OCI-LY7 (cell line): Measurements from ENCODE around the gene SYNE3. TPM values are rescaled to one million over a fixed set of nuclear protein-coding genes. Genes with fewer than 3 reads are reported as not detected.
A peak's percentile ranks its signal among the peaks of the same experiment; 100 is the strongest.

Source experiments
- BruUV-seq: library from RNA; stranded (reverse); fragments of 400-500 nt; replicated peaks from 2 replicates; lab custom pipeline; 2021; lab: Mats Ljungman, UMichigan
- CTCF ChIA-PET: fragments of 300-600 bp; sonication (Branson Sonifier 250); formaldehyde crosslinking; loops from one replicate; lab custom pipeline; 2022; ENCODE audit warnings: antibody characterized with exemption; ENCODE audit not compliant: unreplicated experiment; lab: Charles Lee
- POLR2A ChIA-PET: fragments of 300-600 bp; sonication (Branson Sonifier 250); formaldehyde crosslinking; loops from one replicate; lab custom pipeline; 2022; ENCODE audit warnings: antibody characterized with exemption; lab: Charles Lee
- DNase-seq: peaks from one replicate; pipeline ENCODE4 v3.0.0-alpha.2; 2015; ENCODE audit warnings: low spot score
- H2AFZ ChIP-seq: fragments of 200-600 bp; sonication (generic), shearing (Covaris generic); 2 replicates; pipeline ENCODE4 v1.6.1; 2014; ENCODE audit warnings: mild to moderate bottlenecking, antibody characterized with exemption, low read length, moderate library complexity
- H3K27ac ChIP-seq: fragments of 200-600 bp; sonication (generic); 2 replicates; pipeline ENCODE4 v1.5.1; 2014; ENCODE audit warnings: mixed run types, low read depth, mild to moderate bottlenecking, moderate library complexity, low read length, inconsistent platforms; ENCODE audit not compliant: poor library complexity, severe bottlenecking
- H3K36me3 ChIP-seq: fragments of 200-600 bp; sonication (generic); 2 replicates; pipeline ENCODE4 v1.6.1; 2014; ENCODE audit warnings: mild to moderate bottlenecking, antibody characterized with exemption, low read length, moderate library complexity, mixed read lengths; ENCODE audit not compliant: insufficient read depth
- H3K4me1 ChIP-seq: fragments of 200-600 bp; sonication (generic); 2 replicates; pipeline ENCODE4 v1.5.1; 2014; ENCODE audit warnings: mild to moderate bottlenecking, low read length; ENCODE audit not compliant: insufficient read depth, poor library complexity, severe bottlenecking
- H3K4me2 ChIP-seq: fragments of 200-600 bp; sonication (generic); 2 replicates; pipeline ENCODE4 v1.6.1; 2014; ENCODE audit warnings: mild to moderate bottlenecking, low read length
- H3K4me3 ChIP-seq: fragments of 200-600 bp; sonication (generic); 2 replicates; pipeline ENCODE4 v1.5.1; 2014; ENCODE audit warnings: mild to moderate bottlenecking, low read depth, low read length; ENCODE audit not compliant: poor library complexity, severe bottlenecking
- H3K79me2 ChIP-seq: fragments of 200-600 bp; sonication (generic); 2 replicates; pipeline ENCODE4 v1.6.1; 2016; ENCODE audit warnings: low read depth, mild to moderate bottlenecking, low read length, moderate library complexity, mixed read lengths; ENCODE audit not compliant: insufficient read depth
- H3K9me2 ChIP-seq: fragments of 200-600 bp; sonication (generic); 2 replicates; pipeline ENCODE4 v1.6.1; 2016; ENCODE audit warnings: mild to moderate bottlenecking, low read length, mixed read lengths; ENCODE audit not compliant: insufficient read depth
- H3K9me3 ChIP-seq: fragments of 200-600 bp; sonication (generic); 2 replicates; pipeline ENCODE4 v1.6.1; 2014; ENCODE audit warnings: mild to moderate bottlenecking, mixed run types, low read length, mixed read lengths
- H4K20me1 ChIP-seq: fragments of 200-600 bp; sonication (generic); 2 replicates; pipeline ENCODE4 v1.6.1; 2014; ENCODE audit warnings: mild to moderate bottlenecking, antibody characterized with exemption, low read length, moderate library complexity, mixed read lengths; ENCODE audit not compliant: insufficient read depth
- CTCF ChIP-seq: fragments of 200-600 bp; sonication (generic); conservative IDR thresholded peaks from 2 replicates; pipeline ENCODE4 v1.5.1; 2014; ENCODE audit warnings: mild to moderate bottlenecking, antibody characterized with exemption, low read length, moderate library complexity, mixed read lengths
- EZH2phosphoT487 ChIP-seq: fragments of 200-600 bp; sonication (generic); IDR thresholded peaks from 2 replicates; pipeline ENCODE4 v1.6.1; 2018; ENCODE audit warnings: low read depth, borderline replicate concordance, mild to moderate bottlenecking, mixed run types, antibody characterized with exemption, low read length, moderate library complexity, mixed read lengths
- intact Hi-C: fragments of 100-400 bp; cut with micrococcal nuclease; formaldehyde crosslinking; loops from one replicate; pipeline ENCODE4 v1.10.0; 2022; ENCODE audit not compliant: unreplicated experiment
- total RNA-seq, 2 experiments: library from RNA; depleted of rRNA in 1 of 2; stranded (reverse); fragments of >200 nt in 1 of 2; shearing (Covaris generic) in 1 of 2; gene quantifications; 2 replicates each; pipeline ENCODE4 v1.2.3, GENCODE V29; 2014 to 2022

SYNE3 gene
- total RNA-seq, 2 experiments from 2014 or later, result 0.60 to 4.1 TPM

GRCh38 chr14:95562892-95563685, 46.6 kb upstream of the SYNE3 start:
- H3K4me1 ChIP-seq, result peaks cover 2% of the 10 kb centered on the region
- TF ChIP-seq CTCF (no peak), EZH2phosphoT487 (no peak)
- no peak overlapping the region for H2AFZ ChIP-seq
- intact Hi-C loops, result loop anchor here (10.0 kb wide), 2 partner anchors 532 to 712 kb away; no protein-coding TSS in a partner anchor
- no peak overlapping the region for H3K4me2 ChIP-seq
- no peak overlapping the region for H3K4me3 ChIP-seq
- no peaks in the 10 kb centered on the region for H3K9me2 ChIP-seq
- no TSS peak for BruUV-seq
- DNase-seq, result no peak
- H3K27ac ChIP-seq, result no peak overlapping the region
- CTCF ChIA-PET, result interaction anchor here (1.0 kb wide), 1 partner anchor 211 kb away, joined by 3 read pairs; no protein-coding TSS in a partner anchor
- POLR2A ChIA-PET, result interaction anchor here (0.7 to 1.2 kb wide), 2 partner anchors 117 to 310 kb away, joined by 3 read pairs; no protein-coding TSS in a partner anchor
- H4K20me1 ChIP-seq, result no peaks in the 10 kb centered on the region
- H3K36me3 ChIP-seq, result no peaks in the 10 kb centered on the region
- no peaks in the 10 kb centered on the region for H3K79me2 ChIP-seq
- H3K9me3 ChIP-seq, result no peaks in the 10 kb centered on the region

GRCh38 chr14:95561001-95561412, 44.6 kb upstream of the SYNE3 start:
- Histone ChIP-seq H3K9me2 (no peaks in the 10 kb centered on the region), H3K9me3 (no peaks in the 10 kb centered on the region), H2AFZ (no peak overlapping the region), H3K4me2 (no peak overlapping the region), H3K79me2 (no peaks in the 10 kb centered on the region), H3K4me3 (no peak overlapping the region), H3K4me1 (peaks cover 6% of the 10 kb centered on the region), H4K20me1 (no peaks in the 10 kb centered on the region), H3K36me3 (no peaks in the 10 kb centered on the region), H3K27ac (no peak overlapping the region)
- TF ChIP-seq CTCF (peak; percentile 100), EZH2phosphoT487 (no peak)
- CTCF ChIA-PET, result no interaction called here
- POLR2A ChIA-PET, result no interaction called here
- DNase-seq, result peak; percentile 92
- intact Hi-C loops, result loop anchor here (1.0 to 10.0 kb wide), 7 partner anchors 48 to 714 kb away; no protein-coding TSS in a partner anchor
- no TSS peak for BruUV-seq
